ENCODE data around the gene GFRA4. TPM values are rescaled to one million over a fixed set of nuclear protein-coding genes. Genes with fewer than 3 reads are reported as not detected.

Gene GFRA4
- total and polyA plus RNA-seq, 2 experiments from 2014 or later = not detected

- no peak overlapping the region for H3K27ac ChIP-seq
Measured at GRCh38 chr20:3702611-3703391, 39.6 kb upstream of the GFRA4 start.

GRCh38 chr20:3701061-3701998, 38.1 kb upstream of the GFRA4 start:
- no peak for DNase-seq (ENCODE audit: low read depth in 1 of 2, low spot score in 1 of 2)
- Histone ChIP-seq H3K4me3 (no peak overlapping the region), H3K9me3 (ENCODE audit: low read depth) (peaks cover 1% of the 10 kb centered on the region), H3K27ac (no peak overlapping the region), H3K4me1 (ENCODE audit: low read depth) (no peaks in the 10 kb centered on the region), H3K36me3 (no peaks in the 10 kb centered on the region), H3K27me3 (no peaks in the 10 kb centered on the region)
- TF ChIP-seq CTCF (IDR thresholded peaks at IDR 0.05; ENCODE audit: low read depth, low read length) = no peak

More at GRCh38 chr20:3702611-3703391, 39.6 kb upstream of the GFRA4 start:
- TF ChIP-seq CTCF (IDR thresholded peaks at IDR 0.05; ENCODE audit: low read depth, low read length) = no peak
- Histone ChIP-seq H3K27me3 (no peaks in the 10 kb centered on the region), H3K9me3 (ENCODE audit: low read depth) (no peaks in the 10 kb centered on the region), H3K4me3 (no peak overlapping the region), H3K36me3 (no peaks in the 10 kb centered on the region), H3K4me1 (ENCODE audit: low read depth) (no peaks in the 10 kb centered on the region)
- no peak for DNase-seq (ENCODE audit: low read depth in 1 of 2, low spot score in 1 of 2)

GRCh38 chr20:3699037-3699436, 35.8 kb upstream of the GFRA4 start:
- Histone ChIP-seq H3K4me1 (ENCODE audit: low read depth) (no peaks in the 10 kb centered on the region), H3K27ac (no peak overlapping the region), H3K36me3 (no peaks in the 10 kb centered on the region), H3K4me3 (no peak overlapping the region), H3K9me3 (ENCODE audit: low read depth) (peaks cover 4% of the 10 kb centered on the region), H3K27me3 (no peaks in the 10 kb centered on the region)
- DNase-seq (ENCODE audit: low read depth in 1 of 2, low spot score in 1 of 2) = no peak
- TF ChIP-seq CTCF (IDR thresholded peaks at IDR 0.05; ENCODE audit: low read depth, low read length) = no peak

- no peaks in the 10 kb centered on the region for H3K36me3 ChIP-seq
- H3K9me3 ChIP-seq (ENCODE audit: low read depth) = peaks cover 4% of the 10 kb centered on the region
- H3K27ac ChIP-seq = no peak overlapping the region
- TF ChIP-seq CTCF (IDR thresholded peaks at IDR 0.05; ENCODE audit: low read depth, low read length) = no peak
- no peaks in the 10 kb centered on the region for H3K27me3 ChIP-seq
- DNase-seq (ENCODE audit: low read depth in 1 of 2, low spot score in 1 of 2) = no peak
- no peak overlapping the region for H3K4me3 ChIP-seq
- H3K4me1 ChIP-seq (ENCODE audit: low read depth) = no peaks in the 10 kb centered on the region
Measured at GRCh38 chr20:3698591-3699001, 35.4 kb upstream of the GFRA4 start.

- Histone ChIP-seq H3K27me3 (no peaks in the 10 kb centered on the region), H3K4me1 (ENCODE audit: low read depth) (no peaks in the 10 kb centered on the region), H3K9me3 (ENCODE audit: low read depth) (peaks cover 4% of the 10 kb centered on the region), H3K4me3 (no peak overlapping the region), H3K27ac (no peak overlapping the region), H3K36me3 (no peaks in the 10 kb centered on the region)
- TF ChIP-seq CTCF (IDR thresholded peaks at IDR 0.05; ENCODE audit: low read depth, low read length) = no peak
- DNase-seq (ENCODE audit: low read depth in 1 of 2, low spot score in 1 of 2) = no peak
Measured at GRCh38 chr20:3697588-3698305, 34.5 kb upstream of the GFRA4 start.

All from cardiac muscle cell (in vitro differentiated cells and primary cell).